ENCODE results near the gene IGSF3.
"Not testable (repeated sequence)": the region's sequence is repeated elsewhere in the genome, so short reads cannot be mapped to it uniquely, and the experiment has no call there.

IGSF3 gene

DNA sequence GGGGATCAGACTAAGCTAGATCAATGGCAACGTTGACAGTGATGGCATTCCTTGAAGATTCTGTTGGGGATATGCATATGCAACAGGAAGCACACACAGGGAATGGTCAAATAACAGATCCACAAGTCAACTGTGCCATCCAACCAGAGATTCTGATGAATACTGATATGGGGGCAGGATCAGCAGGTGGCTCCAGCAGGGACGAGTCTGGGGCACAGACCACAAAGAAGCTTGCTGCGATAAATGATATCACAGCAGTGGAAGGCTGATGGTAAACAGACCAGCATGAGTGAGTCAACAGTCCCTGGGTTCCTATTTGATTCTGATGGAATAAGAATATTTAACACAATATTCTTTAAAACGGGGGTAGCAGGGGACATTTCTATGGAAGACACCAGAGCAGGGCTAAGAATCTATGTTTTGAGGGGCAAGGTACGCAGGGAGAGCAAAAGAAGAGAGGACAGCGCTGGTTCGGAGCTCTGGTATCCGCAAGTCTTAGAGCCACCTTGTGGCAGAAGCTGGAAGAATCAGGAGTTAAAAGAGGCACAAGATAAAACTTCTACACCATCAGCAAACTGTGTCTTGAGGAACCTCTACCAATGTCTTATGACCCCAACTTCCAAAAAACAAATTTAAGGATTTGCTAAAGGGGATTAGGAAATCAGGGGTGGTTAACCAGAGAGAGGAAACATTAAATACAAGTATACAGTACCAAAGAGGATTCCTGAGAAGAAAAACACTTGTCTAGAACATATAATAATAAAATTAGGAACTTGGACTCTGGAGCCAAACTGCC lies 71.4 kb downstream of the IGSF3 start:
- not testable (repeated sequence) for DNase-seq (ENCODE audit: low read depth)

DNA sequence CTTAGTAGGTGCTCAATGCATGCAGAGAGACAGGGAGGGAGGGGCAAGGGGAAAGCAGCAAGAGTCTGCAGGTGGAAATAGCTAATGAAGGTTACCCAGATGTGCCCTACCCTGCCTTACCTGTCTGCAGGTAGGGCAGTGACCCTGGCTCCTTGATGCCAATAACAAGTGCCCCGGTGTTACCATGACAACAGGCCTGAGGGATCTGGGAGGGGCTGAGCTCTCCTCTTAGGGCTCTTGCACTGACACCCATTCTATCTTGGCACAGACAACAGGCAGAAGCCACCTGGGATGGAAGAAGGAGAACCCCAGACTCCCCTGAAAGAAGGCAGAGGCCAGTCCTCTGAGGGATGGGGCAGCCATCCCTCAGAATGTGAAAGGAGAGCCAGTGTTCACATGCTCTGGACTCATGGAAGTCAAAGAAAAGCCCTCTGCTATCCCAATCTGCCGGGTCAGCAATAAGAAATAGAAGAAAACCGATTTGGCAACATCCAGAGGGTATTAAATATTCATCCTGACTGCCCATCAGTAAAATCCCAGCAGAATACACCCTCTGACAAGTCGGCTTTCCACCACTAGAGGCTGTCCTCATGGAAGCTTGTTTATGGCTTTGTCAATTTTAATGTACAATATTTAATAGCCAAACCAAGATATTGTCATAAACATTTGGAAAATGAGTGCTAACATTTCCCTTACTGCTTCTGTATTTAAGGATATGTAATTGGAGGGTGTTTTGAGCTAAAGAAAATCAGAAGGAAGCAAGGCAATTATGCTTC lies 72.3 kb downstream of the IGSF3 start:
- not testable (repeated sequence) for DNase-seq (ENCODE audit: low read depth)

DNA sequence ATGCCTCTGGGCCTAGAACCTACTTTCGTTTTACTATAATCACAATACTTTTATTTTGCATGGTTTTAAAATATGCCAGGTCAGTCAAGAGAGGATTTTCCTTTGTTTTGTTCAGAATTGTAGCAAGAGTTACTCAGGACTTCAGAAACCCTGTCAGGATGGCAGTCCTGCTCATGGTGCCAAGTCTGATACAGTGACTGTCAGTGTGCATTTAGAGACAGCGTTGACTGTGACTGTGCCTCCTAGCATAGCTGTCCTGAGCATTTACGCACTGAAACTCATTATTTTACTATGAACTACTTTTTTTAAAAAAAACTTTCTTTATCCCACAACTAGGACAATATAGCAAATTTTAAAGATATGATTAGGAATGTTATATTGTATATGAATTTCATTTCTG lies 73.6 kb downstream of the IGSF3 start:
- DNase-seq (ENCODE audit: low read depth): not testable (repeated sequence)

- DNase-seq (ENCODE audit: low read depth): not testable (repeated sequence)
Measured at GRCh38 chr1:116593401-116593800, 74.1 kb downstream of the IGSF3 start.

DNA sequence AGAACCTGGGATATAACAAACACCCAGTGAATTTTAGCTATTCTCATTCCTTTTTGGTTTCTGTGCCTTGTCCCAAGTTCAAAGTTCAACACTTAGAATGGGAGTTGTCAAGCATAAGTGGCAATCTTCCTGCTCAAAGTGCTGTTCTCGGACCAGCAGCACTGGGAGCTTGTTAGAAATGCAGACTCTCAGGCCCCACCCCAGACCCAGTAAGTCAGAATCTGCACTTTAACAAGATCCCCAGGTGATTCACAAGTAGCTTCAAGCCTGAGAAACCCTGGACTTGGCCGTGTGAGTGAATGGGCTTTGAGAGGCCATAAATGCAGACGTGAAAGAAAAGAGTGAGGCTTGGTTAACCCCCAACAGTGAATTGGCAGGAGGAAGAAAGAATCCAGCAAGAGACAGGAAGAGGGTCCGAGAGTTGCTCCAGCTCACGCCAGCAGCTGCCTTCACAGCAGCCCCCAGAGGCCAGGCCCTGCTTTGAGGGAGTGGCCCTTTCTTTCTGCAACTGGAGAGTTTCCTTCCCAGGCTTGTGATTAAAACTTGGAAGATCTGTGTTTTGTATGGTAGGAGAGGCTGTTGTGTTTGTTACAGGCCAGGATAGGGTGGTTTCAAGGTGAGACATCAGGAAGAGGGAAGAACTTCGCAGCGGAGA lies 75.5 kb downstream of the IGSF3 start:
- not testable (repeated sequence) for DNase-seq (ENCODE audit: low read depth)

DNA sequence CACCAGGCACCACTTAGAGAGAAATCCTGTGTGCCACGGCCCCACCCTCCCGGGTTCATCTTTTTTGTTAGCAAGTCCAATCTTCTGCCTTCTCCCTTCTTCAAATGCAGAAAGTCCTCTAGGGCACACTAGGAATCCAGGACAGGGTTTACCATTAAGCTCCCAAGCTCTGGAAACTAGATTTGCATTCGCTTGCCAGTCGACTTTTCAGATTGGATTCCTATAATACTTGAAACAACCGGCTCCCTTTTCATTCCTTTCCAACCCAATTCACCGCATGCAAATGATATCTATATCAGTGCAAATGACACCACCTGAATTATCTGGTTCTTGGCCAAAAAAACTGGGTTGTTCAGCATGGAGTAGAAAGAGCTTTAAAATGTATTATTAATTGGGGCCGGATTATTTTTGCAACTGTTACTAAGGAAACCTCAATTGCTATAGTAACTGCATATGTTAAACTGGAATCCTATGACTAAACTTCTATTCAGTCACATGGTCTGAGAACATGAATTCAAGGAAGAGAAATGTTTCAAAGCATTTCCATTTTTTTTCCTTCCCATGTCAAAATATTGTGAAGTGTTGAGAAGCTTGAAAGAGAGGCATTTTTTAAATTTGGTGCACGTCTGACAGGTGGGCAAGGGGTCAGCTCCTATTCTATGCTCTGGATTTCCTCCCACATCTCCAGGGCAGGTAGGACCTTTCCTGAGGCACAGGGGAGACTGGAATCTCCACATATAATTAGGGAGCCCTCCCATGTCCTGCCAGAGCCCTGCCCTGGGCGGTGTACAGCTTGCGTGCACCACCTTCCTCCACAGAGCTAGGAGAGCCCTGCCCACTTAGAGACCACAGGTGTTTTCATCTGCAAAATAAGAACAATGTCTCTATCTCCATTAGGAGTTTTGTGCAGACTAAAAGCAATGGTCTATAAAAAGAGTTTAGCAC lies 76.3 kb downstream of the IGSF3 start:
- DNase-seq (ENCODE audit: low read depth): not testable (repeated sequence)

DNA sequence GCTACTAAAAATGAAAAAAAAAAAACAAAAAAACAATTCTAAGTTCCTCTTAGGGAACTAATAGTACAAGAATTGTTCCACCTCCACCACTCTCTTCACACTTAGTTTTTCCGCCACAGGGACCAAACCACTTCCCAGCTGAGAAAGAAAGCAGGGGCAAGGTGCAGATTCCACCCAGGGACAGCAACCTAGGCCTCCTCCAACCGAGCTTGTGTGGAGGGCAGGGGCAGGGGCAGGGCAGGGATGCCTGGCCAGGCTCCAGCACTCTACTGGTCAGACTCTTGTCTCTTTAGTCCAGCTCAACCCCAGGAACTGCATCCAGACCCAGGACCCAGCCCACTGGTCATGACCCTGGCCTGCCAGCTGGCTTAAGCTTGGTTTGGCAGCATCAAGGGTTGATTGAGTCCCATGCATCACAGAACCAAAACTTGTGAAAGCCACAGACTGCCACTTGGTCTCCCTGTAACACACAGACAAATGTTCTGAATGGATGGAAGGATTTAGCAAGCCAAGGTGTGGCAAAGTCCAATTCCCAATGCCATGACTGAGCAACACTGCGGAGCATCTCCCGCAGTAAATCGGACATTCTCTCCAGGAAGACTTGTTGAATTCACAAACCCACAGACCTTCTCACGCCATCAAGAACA lies 77.1 kb downstream of the IGSF3 start:
- DNase-seq (ENCODE audit: low read depth): not testable (repeated sequence)

- not testable (repeated sequence) for DNase-seq (ENCODE audit: low read depth)
Measured at GRCh38 chr1:116589101-116589735, 78.3 kb downstream of the IGSF3 start.

GRCh38 chr1:116587501-116588227 lies 79.9 kb downstream of the IGSF3 start:
- no peak for DNase-seq (ENCODE audit: low read depth)

- no peak for DNase-seq (ENCODE audit: low read depth)
Measured at GRCh38 chr1:116586741-116587143, 80.8 kb downstream of the IGSF3 start.

GRCh38 chr1:116585886-116586285 lies 81.6 kb downstream of the IGSF3 start:
- no peak for DNase-seq (ENCODE audit: low read depth)

DNA sequence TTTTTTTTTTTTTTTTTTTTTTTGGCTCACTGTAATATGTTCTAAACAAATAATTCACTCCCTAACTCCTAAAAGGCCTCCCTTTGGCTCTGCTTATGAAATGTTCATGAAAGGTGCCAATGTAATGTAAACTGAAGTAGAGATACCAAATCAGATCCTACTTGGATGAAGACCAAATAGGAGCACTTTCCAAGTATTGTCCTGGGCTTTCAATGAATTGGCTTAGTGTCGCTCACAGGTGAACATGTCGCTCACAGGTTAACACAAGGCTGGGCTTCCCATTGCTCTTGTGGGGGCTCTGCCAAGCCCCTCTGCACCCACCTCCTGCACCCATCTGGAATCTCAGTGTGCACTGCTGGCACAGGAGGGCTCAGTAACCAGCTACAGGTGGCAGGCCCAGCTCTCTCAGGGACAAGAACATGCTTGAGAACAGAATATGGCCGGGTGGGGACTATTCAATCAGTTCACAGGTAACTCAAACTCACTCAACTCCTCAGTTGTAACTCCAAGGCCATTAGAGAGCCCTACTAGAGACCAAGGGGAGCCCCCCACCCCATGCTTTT lies 86.1 kb downstream of the IGSF3 start:
- DNase-seq (ENCODE audit: low read depth): no peak

GRCh38 chr1:116580446-116581322 lies 86.8 kb downstream of the IGSF3 start:
- DNase-seq (ENCODE audit: low read depth): no peak

DNA sequence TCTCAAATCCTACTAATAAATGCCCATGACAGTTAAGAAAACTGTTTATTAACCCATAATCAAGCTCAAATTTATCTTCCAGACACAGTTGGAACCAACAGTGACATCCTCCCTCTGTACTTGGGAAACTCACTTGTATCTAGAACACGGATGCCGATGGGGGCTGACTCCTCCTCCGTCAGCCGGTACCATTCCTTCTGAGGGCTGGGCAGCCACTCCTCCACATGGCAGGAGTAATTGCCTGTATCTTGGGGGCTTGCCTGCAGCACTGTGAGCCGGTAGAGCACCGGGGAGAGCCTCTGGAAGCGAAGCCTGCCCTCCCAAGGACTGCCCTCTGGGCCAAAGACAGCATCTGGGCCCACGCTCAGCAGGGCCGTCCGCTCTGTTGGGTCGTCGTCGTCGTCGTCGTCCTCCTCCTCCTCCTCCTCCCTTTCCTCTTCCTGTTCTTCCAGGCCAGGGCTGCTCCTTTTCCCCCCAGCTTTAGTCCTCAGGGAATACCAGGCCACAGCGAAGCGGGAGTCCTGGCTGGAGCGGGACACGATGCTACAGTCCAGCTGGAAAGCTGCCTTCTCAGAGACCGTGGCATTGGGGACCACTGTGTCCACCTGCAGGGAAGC lies 88.2 kb downstream of the IGSF3 start:
- no peak for DNase-seq (ENCODE audit: low read depth)

GRCh38 chr1:116578581-116578980 lies 89.0 kb downstream of the IGSF3 start:
- no peak for DNase-seq (ENCODE audit: low read depth)

DNA sequence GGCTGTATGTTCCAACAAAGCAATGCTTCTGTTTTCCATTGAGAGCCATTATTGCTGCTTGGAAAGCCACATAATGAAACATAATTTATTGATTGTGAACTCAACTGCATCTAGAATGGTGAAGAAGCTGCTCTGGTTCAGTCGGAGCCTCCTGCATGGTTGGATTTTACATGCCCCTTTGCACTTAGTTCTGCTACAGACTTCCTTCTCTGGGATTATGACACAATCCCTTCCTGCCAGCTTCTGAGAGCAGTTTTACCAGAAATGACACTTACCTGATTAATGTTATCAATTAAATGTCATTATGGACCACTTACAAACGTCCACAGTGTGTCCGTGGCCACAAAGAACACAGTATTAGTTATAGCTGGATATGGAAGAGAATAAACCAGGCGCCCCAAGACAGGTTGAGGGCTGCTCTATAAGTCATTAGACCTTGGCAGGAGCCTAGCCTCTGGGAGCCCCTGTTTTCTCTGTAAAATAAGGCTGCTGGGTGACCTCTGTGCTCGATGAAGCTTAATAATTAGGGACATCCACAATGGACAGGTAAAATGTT lies 89.7 kb downstream of the IGSF3 start:
- DNase-seq (ENCODE audit: low read depth): no peak

- no peak for DNase-seq (ENCODE audit: low read depth)
Measured at GRCh38 chr1:116574581-116575291, 92.8 kb downstream of the IGSF3 start.
